HG03520 (cell line): ENCODE results near the gene CFAP54.

Experiments used
- ATAC-seq: cut with Tn5 transposase; IDR thresholded peaks from one replicate; pipeline ENCODE4 v1.9.1; 2021; ENCODE audit warnings: mild to moderate bottlenecking, moderate library complexity; ENCODE audit not compliant: unreplicated experiment

The CFAP54 gene

DNA sequence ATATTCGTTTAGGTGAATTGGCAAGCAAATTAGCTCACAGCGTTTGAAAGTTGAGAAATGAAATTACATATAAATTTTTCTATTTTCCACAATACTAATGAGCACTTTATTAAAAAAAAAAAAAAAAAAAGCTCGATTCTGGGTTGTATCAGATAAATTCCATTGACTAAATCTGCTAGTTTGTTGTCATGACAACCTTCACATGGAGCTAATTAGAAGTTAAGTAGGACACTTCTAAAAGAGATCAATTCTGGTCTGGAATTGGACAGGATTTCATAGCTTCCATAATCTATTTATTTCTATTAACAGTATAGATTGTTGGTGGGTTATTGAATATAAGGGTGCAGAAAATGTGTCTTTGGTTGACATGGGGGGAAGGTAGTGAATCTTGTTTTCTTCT is 332.2 kb downstream of the CFAP54 start:
- ATAC-seq, result no peak

DNA sequence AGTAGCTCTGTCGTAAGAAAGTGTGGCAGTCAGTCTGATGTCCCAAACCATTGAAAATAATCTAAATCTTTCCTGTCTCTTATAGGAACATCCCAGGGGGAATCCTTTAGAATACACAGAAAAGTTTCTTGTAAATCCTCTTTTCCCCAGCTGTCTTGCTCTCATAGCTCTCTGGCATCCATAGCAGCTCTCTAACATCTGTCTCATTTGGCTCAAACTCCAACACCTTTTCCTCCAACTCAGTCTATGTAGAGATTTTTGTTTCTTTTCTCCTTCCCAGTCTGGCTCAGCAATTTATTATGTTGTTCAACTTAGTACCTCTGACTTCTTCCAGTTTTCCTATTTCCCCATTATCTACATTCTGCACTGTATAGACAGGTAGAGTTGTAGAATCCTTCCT is 333.3 kb downstream of the CFAP54 start:
- no peak for ATAC-seq

DNA sequence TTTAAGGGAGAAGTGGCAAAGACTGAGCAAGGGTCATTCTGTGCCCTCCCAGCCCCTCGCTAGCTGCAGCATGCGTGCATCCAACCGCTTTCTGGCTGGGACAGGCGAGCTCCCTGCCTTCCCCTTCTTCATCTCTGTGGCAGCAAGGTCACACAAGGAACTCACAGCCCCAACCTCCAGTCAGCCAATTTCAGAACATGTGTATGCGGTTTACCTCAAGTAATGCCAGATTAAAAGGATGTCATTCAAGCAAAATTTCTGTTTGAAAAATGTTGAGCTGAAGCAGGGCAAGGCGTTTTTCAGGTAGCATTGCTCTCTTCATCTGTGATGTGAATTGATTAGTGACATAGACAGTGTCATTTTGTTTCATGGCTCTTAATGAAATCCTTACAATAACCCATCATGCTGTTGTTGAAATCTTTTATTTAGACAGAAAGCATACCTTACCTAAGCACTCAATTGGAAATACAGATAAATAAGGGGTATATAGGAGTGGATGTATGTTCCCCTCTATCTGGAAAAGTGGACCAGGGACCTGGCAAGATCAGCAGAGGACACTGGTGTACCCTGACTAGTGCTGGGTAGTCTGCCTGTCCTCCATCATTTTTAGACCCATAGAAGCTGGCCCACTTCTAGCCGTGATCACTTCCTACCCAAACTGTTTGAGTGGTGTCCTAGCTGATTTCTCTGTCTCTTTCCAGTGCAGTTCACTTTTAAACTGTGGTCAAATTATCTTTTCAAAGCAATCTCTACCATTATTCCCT is 334.9 kb downstream of the CFAP54 start:
- no peak for ATAC-seq

DNA sequence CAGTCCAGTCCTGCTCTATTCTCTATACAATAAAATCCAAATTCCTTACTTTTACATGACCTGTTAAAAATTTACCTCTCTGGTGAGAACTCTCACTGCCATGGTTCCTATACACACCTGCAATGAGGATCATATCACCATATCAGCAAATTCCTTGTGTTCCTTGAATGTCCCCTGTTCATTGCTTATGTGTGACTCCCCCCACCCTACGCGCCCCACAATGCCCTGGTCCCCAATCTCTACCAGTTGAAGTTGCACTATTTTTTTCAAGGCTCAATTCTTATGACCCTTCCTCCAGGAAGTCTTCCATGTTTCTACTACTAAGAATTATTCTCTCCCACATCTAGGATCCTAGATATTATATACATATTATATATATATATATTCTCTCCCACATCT is 335.5 kb downstream of the CFAP54 start:
- no peak for ATAC-seq

DNA sequence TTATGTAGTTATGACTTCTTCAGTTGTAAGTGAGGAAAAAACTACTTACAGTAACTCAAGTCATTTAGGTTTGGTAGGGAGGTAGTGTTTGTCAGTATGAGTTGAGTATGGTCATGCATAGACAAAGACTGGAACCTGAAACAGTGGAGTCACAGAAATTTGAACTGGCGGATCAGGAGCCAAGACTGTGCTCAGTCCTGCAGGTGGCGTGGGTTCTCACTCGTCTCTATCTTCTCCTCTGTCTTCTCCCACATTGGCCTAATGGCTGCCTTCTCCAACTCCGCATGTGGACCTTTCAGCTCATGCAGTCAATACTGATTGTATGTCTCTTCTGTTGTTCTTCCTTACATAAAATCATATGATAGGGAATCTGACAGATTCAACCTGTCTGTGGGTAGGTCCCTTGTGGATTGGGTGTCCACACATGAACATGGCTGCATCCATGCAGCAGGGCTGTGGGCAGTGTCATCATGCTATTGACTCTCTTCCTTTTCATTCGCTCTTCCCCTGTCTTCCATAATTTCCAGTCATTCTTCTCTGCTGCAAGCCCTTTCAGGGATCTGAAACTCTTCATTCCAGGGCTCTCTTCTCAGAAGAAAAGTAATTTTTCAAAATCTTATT is 338.9 kb downstream of the CFAP54 start:
- ATAC-seq, result no peak

DNA sequence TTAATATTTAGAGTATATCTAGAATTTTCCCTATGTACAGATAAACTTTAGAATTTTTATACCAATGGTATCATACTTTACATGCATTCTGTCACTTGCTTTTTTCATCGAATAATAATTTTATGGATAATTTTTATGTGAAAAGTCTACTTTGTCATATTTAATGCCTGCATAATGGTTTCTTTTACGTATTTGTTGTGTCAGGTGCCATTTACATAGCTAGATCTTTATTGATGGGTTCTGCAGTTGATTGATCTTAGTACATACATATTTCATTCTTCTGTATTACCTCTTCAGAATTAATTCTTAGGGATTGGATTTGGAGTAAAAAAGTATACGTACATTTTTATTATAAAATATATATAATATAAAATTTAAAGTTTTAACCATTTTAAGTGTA is 340.0 kb downstream of the CFAP54 start:
- no peak for ATAC-seq

DNA sequence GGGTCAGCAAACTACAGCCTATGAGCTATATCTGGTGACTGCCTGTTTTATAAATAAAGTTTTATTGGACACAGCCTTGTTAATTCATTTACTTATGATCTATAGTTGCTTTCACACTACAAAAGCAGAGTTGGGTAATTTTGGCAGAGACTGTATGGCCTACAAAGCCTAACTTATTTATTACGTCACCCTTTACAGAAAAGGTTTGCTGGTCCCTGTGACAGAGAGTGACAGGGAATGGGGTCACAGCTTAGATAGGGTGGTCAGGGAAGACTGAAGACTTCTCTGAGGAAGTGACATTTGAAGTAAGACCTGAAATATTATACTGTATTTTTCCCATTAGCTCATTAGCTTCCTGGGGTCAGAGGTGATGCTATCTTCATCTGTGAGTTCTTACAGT is 342.0 kb downstream of the CFAP54 start:
- no peak for ATAC-seq

DNA sequence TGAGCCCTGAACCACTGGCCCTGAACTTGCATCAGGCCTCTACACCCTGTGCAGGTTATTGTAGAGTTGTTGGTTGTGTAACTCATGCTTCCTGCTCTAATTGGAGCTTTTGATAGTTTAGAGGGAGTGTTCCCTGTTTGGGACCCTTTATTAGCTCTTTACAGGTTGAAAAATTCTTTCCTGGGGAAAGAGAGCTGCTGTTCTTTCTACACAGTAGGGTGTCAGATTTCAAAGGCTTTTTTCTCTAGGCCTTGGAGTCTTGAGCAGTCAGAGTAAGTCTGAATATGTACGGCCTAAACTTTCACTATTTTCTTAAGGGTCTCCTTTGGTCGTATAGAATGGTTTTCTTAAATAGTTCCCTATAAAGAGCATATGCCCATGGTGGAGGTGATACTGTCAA is 356.9 kb downstream of the CFAP54 start:
- no peak for ATAC-seq

DNA sequence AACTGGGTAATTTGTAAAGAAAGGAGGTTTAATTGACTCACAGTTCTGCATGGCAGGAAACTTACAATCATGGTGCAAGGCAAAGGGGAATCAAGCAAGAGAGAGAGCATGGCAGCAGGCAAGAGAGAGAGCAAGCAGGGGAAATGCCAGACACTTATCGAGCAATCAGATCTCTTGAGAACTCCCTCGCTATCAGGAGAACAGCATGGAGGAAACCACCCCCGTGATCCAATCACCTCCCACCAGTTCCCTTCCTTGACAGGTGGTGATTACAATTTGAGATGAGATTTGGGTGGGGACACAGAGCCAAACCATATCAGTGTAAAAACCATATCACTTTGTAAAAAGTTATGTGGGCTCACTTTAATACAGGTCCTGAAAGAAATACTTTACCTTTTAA is 361.3 kb downstream of the CFAP54 start:
- ATAC-seq, result no peak

DNA sequence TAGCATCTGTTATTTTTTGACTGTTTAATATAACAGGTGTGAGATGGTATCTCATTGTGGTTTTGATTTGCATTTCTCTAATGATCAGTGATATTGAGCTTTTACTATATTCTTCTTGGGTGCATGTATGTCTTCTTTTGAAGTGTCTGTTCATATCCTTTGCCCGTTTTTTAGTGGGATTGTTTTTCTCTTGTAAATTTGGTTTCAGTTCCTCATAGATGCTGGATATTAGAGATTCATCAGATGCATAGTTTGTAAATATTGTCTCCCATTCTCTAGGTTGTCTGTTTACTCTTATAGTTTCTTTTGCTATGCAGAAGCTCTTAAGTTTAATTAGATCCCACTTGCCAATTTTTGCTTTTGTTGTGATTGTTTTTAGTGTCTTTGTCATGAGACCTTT is 368.8 kb downstream of the CFAP54 start:
- no peak for ATAC-seq

DNA sequence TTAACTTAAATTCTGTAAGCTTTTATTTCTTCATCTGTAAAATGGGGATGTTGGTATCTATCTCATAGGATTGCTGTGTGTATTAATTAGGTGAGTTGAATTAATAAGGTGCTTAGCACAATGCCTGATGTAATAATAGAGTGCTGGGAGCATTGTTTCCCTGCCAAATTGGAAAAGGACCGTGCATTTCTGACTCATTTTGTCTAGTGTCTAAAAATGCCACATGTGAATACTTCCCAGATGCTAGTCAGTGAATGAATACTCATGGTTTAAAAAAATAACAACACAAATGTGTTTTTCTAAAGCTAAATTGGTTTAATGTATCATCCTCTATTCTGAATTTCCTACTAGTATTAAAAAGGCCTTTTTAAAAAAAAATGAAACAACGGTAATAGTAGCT is 372.3 kb downstream of the CFAP54 start:
- ATAC-seq, result no peak

DNA sequence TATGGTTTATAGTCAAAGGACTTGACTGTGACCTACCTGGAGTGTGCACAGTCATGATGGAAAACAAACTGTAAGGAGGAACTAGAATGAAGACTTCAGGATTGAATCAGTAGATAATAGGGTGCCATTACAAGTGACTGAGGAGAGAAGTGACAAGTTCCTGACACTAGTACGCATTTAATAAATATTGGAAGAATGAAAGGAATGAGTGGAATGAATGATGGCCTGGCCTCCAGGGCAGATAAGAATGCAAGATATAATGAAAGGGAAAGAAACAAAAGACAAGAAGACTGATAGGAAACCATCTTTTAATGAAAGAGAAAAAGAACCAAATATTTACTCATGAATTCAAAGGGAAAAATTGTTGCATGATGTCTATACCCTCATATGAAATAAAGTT is 372.9 kb downstream of the CFAP54 start:
- ATAC-seq, result no peak

DNA sequence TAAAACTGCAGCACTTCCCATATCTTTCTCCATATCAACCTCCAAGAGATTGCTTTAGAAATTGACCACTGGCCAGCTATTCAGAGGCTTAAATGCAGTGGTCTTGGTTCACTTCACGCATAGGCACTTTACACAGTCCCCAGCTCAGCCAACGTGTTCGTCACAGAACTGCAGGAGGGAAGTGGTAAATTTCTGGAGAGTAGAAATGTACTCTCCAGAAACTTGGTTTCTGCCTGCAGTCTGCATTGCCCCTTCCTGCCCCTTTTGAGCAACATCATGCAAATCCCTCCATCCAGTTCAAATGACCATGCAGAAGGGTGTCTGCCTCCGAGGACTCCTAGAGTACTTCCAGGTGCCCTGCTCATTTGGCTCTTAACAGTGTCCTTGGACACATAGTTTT is 375.0 kb downstream of the CFAP54 start:
- no peak for ATAC-seq

DNA sequence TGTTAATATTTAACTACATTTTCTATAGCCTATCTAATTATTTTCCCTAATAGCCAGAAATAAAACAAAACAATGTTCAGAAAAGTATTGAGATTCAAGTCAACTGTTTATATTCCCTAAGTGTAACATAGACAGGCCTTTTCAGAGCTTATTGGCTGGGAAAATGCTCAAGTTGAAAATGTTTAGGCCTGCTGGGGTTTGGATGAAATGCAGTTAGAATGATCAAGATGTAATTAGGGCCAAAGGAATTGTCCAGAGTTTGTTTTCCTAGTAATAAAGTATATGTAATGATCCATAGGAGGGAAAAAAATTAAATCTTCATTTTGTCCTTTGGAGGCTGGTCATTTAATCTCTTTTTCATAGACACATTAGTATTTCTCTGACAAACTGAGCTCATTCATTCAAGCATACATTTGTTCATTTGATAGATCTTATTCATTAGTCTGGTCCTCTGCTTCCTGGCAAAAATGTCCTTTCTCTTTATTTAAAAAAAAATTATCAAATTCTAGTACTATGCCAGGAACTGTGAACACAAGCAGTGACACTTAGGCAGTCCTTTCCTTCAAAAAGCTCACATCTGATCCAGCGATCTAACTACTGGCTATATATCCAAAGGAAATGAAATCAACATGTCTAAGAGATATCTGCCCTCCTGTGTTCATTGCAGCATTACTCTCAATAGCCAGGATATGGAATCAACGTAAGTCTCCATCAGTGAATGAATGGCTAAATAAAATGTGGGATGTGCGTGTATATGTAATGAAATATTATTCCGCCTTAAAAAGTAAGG is 377.6 kb downstream of the CFAP54 start:
- ATAC-seq, result no peak

DNA sequence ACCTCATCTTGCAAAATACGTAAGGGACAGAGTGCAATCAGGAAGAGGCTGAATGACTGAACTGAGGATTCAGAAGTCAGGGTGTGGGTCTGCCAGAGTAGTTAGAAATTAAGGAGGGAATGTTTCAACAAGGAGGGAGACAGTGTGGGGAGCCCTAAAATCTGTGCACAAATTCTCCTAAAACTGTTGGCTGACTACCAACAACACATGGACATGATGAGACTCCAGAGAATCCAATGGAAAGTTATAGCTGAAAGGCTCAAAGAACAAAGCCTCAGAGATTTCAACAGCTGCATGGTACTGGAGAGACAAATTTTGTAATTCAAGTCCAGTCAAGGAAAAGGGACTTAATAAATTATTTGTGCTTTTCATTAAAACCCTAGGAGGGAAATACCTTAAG is 381.6 kb downstream of the CFAP54 start:
- ATAC-seq, result no peak

DNA sequence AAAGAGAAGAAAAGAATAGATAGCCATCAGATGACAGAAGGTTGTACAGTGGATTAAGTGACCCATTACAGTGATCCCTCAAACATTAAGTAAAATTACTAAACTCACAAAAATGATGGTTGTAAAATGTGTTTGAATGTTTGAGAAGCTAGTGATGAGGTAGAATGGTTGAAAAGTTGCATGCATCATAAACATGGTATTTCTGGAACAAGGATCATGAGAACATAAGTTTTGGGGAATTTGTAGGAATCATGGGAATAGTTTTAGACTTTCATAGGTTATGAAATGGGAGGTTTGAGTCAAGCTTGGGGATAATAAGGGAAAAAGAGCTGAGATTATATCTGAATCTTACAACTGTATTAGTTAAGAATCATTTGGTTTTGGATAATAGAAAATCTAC is 383.6 kb downstream of the CFAP54 start:
- ATAC-seq, result no peak

DNA sequence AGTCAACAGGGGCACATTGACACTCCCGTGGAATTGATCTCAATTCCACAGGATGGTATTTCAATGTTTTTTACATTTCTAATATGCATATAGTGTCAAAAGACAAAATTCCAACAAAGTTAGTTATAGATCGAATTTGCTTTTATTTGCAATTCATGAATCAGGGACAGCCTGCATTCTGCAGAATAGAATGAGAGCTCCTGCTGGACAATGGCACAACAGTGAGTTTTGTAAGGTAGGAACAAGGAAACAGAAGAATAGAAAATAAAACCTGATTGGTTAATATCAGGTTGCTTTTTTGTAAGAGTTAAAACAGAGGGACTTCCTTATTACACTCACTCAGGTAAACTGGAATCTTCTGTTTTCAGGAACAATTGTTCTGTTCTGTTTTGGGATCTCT is 384.8 kb downstream of the CFAP54 start:
- no peak for ATAC-seq

DNA sequence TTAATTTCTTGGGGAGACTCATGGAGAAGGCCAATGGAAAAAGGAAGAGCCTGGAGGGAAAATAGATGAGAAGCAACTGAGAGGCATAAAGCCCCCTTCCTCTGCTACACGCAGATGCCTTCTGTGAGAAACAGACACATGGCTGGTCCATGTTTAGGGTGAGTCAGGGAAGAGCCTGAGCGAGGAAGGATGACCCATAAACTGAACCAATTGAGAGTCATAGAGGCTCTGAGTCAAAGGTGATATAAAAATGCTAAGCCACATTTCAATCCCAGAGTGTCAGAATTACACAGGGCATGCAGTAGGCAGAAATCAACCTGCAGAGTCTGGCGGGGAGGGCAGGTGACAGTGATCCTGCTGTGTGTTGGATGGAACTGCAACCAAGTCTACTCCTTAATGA is 387.6 kb downstream of the CFAP54 start:
- no peak for ATAC-seq

DNA sequence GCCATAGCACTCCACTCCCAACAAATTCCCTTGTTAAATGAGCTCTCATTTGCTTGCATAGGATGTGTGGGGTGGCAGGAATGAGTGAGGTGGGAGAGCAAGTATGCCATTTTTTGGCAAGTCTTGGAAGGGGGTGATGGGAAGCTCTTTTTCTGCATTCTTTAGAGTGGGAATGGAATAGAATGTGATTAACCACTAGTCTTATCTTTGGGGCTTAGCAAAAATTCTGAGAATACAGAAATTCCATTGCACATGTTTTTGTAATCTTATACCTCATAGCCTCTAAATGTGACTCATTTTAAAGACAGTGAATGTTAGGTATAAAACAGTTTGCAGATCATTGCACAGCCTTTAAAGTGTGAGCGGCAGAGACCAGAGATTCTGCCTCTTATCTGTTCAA is 389.3 kb downstream of the CFAP54 start:
- ATAC-seq, result no peak

DNA sequence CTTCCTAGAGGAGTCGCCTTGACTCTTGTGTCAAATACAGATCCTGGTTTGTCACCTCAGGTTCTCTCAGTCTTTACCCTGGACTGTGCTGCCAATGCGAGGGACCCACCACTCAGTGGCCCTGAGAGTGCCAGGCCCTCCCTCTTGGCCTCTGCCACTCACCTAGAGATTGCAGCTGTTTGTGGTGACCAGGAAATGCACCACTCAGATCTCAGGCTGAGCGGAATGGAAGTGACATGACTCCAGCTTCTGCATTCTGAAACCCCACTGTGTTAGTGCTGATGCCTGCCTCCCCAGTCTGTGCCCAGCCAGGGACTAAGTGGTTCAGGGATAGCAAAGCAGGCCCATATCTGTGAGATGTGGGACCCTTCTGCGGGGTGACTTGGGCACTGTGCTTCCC is 389.9 kb downstream of the CFAP54 start:
- no peak for ATAC-seq

DNA sequence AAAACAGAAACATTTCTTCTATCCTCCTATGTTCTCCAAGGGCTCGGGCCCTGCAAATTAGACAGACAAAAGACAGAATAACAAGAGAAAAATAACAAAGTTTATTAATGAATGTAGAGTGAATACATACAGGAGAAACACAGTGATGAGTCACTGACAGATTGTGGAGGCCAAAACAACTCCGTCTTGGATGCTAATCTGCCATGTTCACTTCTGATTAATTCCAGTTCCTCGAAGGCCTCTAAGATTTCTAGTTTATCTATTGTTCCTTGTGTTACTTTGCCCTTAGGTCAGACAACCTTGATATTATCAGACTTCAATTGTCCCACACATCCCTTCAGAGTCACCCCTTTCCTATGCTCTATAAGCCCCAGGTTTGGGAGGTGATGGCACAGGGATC is 390.8 kb downstream of the CFAP54 start:
- ATAC-seq, result no peak

DNA sequence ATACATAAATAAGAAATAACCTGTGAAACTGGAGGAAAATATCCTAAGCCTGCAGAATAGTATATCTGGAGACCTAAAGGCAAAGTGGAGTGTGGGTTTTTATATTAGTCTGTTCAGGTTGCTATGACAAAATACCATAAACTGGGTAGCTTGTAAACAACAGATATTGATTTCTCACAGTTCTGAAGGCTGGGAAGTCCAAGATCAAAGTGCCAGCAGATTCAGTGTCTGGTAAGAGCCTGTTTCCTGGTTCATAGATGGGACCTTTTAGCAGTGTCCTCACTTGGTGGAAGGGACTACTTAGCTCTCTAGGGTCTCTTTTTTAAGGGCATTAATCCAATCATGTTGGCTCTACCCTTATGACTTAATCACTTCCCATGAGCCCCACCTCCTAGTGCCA is 392.2 kb downstream of the CFAP54 start:
- no peak for ATAC-seq
